K562 (cell line): ENCODE measurements around the gene PLEKHA6. TPM values are rescaled to one million over a fixed set of nuclear protein-coding genes. Genes with fewer than 3 reads are reported as not detected.

Experiments
- ATAC-seq: fragments of 200-7000 bp; cut with Tn5 transposase; 3 replicates; pipeline ENCODE4 v1.9.1; 2020; ENCODE audit warnings: moderate library complexity
- BruUV-seq: library from RNA; stranded (reverse); fragments of 400-500 nt; replicated peaks from 2 replicates; lab custom pipeline; 2021; lab: Mats Ljungman, UMichigan
- CTCF ChIA-PET: fragments of 300-600 bp; formaldehyde crosslinking; extraction: SDS; loops from one replicate; lab custom pipeline; 2021; ENCODE audit warnings: low intra/inter-chr PET ratio; lab: Yijun Ruan, JAX
- POLR2A ChIA-PET: fragments of 300-600, 350-650 bp; sonication (Branson Sonifier 250); formaldehyde crosslinking; extraction: SDS; loops from one replicate; lab custom pipeline; 2021; ENCODE audit warnings: antibody characterized with exemption, inconsistent platforms; lab: Yijun Ruan, JAX
- DNase-seq, 4 experiments: peaks; one replicate each; pipeline versions ENCODE4 v3.0.0 to v3.0.0-alpha.2; 2011 to 2018; ENCODE audit warnings: low spot score in 3 of 4, mixed read lengths in 3 of 4; ENCODE audit errors: extremely low read depth in 1 of 4
- FAIRE-seq: peaks from 2 replicates; lab custom pipeline; 2011; peaks lifted over from hg19 to GRCh38; lab: Jason Lieb, UNC
- H2AFZ ChIP-seq: 2 replicates; pipeline ENCODE4 v1.6.0; 2011; ENCODE audit warnings: low read depth, low read length, control low read depth, inconsistent platforms
- H3K27ac ChIP-seq: fragments of 200-600 bp; 3 replicates; pipeline ENCODE4 v1.8.0; 2011; ENCODE audit warnings: low read depth, mild to moderate bottlenecking, control low read depth, inconsistent platforms, low read length, moderate library complexity, mixed read lengths; ENCODE audit errors: extremely low read depth
- H3K27me3 ChIP-seq, 2 experiments: fragments of 300-600 bp in 1 of 2; 2 replicates in 1 of 2; 3 replicates in 1 of 2; pipeline versions ENCODE4 v1.6.0 to v1.8.0; 2011; ENCODE audit warnings: inconsistent platforms in 2 of 2, low read length in 2 of 2, mild to moderate bottlenecking in 1 of 2, mixed read lengths in 1 of 2, moderate library complexity in 1 of 2; ENCODE audit not compliant: control insufficient read depth in 2 of 2, insufficient read depth in 2 of 2
- H3K36me3 ChIP-seq: fragments of 300-600 bp; 3 replicates; pipeline ENCODE4 v1.8.0; 2011; ENCODE audit warnings: mild to moderate bottlenecking, low read length, inconsistent platforms; ENCODE audit not compliant: control insufficient read depth, insufficient read depth
- H3K4me1 ChIP-seq, 2 experiments: fragments of 200-600 bp in 1 of 2; replicated peaks in 1 of 2; 2 replicates in 1 of 2; 3 replicates in 1 of 2; pipeline versions ENCODE4 v1.5.1 to v1.8.0; 2011; ENCODE audit warnings: inconsistent platforms in 2 of 2, low read length in 2 of 2, mild to moderate bottlenecking in 1 of 2, mixed read lengths in 1 of 2, moderate library complexity in 1 of 2; ENCODE audit not compliant: control insufficient read depth in 2 of 2, insufficient read depth in 2 of 2
- H3K4me2 ChIP-seq: 2 replicates; pipeline ENCODE4 v1.6.1; 2011; ENCODE audit warnings: low read length, control low read depth, inconsistent platforms, mixed read lengths; ENCODE audit not compliant: insufficient read depth
- H3K4me3 ChIP-seq: fragments of 200-600 bp; sonication (generic), shearing (Covaris generic); 2 replicates; pipeline ENCODE4 v1.5.1; 2016; ENCODE audit warnings: control low read depth, inconsistent platforms
- H3K79me2 ChIP-seq: fragments of 200-600 bp; 3 replicates; pipeline ENCODE4 v1.8.0; 2011; ENCODE audit warnings: low read length, inconsistent platforms; ENCODE audit not compliant: control insufficient read depth, insufficient read depth
- H3K9ac ChIP-seq, 2 experiments: 2 replicates each; pipeline versions ENCODE4 v1.6.0 to v1.6.1; 2011; ENCODE audit warnings: low read depth in 2 of 2, low read length in 2 of 2, control low read depth in 1 of 2, inconsistent platforms in 1 of 2, mild to moderate bottlenecking in 1 of 2, mixed read lengths in 1 of 2; ENCODE audit not compliant: insufficient read depth in 1 of 2
- H3K9me1 ChIP-seq: one replicate; pipeline ENCODE4 v1.6.0; 2011; ENCODE audit warnings: inconsistent platforms, mild to moderate bottlenecking, low read length, moderate library complexity; ENCODE audit not compliant: control insufficient read depth, insufficient read depth
- H3K9me3 ChIP-seq: replicated peaks from 2 replicates; pipeline ENCODE4 v1.5.1; 2011; ENCODE audit warnings: low read depth, low read length, inconsistent platforms; ENCODE audit not compliant: control insufficient read depth, insufficient read depth
- H4K20me1 ChIP-seq: replicated peaks from 2 replicates; pipeline ENCODE4 v1.6.1; 2011; ENCODE audit warnings: low read length, inconsistent platforms, mixed read lengths; ENCODE audit not compliant: control insufficient read depth, insufficient read depth
- FOXM1 ChIP-seq, 2 experiments: fragments of 450-650 bp in 1 of 2; sonication (generic) in 1 of 2; formaldehyde crosslinking in 1 of 2; IDR thresholded peaks; 2 replicates each; pipeline versions ENCODE4 v1.6.1 to v1.9.0; 2017 to 2022; ENCODE audit warnings: low read depth in 2 of 2, mild to moderate bottlenecking in 2 of 2, missing genetic modification reagents in 1 of 2, moderate library complexity in 1 of 2
- HCFC1 ChIP-seq: IDR thresholded peaks from 2 replicates; pipeline ENCODE4 v1.6.1; 2012; ENCODE audit warnings: low read depth, low read length, improper control_type of control experiment
- KDM1A ChIP-seq, 2 experiments: fragments of 450-650 bp; IDR thresholded peaks; 2 replicates each; pipeline ENCODE4 v1.6.1; 2016; ENCODE audit warnings: mild to moderate bottlenecking in 2 of 2
- L3MBTL2 ChIP-seq: fragments of 450-650 bp; IDR thresholded peaks from 2 replicates; pipeline ENCODE4 v1.6.1; 2016; ENCODE audit warnings: mild to moderate bottlenecking, moderate library complexity
- NR1H2 ChIP-seq: sonication (generic); formaldehyde crosslinking; IDR thresholded peaks from 2 replicates; pipeline ENCODE4 v1.4.0; 2020; ENCODE audit warnings: mild to moderate bottlenecking, missing genetic modification reagents
- RERE ChIP-seq: sonication (generic); formaldehyde crosslinking; IDR thresholded peaks from 2 replicates; pipeline ENCODE4 v1.8.0; 2023; ENCODE audit warnings: missing genetic modification reagents, mild to moderate bottlenecking, borderline replicate concordance
- SRF ChIP-seq, 2 experiments: fragments of 250-450, 450-650 bp in 1 of 2; sonication (Bioruptor Pico) in 1 of 2; sonication (generic) in 1 of 2; formaldehyde crosslinking; IDR thresholded peaks; 2 replicates each; pipeline versions ENCODE4 v1.5.0 to v1.5.1; 2020 to 2022; ENCODE audit warnings: mild to moderate bottlenecking in 1 of 2, missing genetic modification reagents in 1 of 2
- ZBTB7A ChIP-seq: IDR thresholded peaks from 2 replicates; pipeline ENCODE4 v1.6.1; 2011; ENCODE audit warnings: low read depth, mild to moderate bottlenecking, low read length, moderate library complexity, borderline replicate concordance; ENCODE audit not compliant: control insufficient read depth
- ZNF740 ChIP-seq, 3 experiments: fragments of 200-800 bp in 1 of 3; sonication (Bioruptor generic) in 1 of 3; sonication (generic) in 1 of 3; formaldehyde crosslinking in 1 of 3; IDR thresholded peaks; 2 replicates each; pipeline versions ENCODE4 v1.6.1 to v1.8.0; 2016 to 2022; ENCODE audit warnings: mild to moderate bottlenecking in 2 of 3, missing compliant biosample characterization in 2 of 3, missing genetic modification characterization in 2 of 3, missing genetic modification reagents in 1 of 3
- WGBS: fragments of 100-300 bp; shearing (Covaris generic); methylation state at CpG from one replicate; pipeline ENCODE4 v1.1.6; 2016; ENCODE audit warnings: low coverage, mixed read lengths; ENCODE audit not compliant: insufficient coverage; ENCODE audit errors: missing lambda C conversion rate; 5-methylcytosine and 5-hydroxymethylcytosine counted together
- in situ Hi-C: fragments of 300-500 bp; cut with MboI; formaldehyde crosslinking; loops from 4 replicates; pipeline ENCODE4 v1.15.0; 2018; ENCODE audit warnings: inconsistent platforms, mixed read lengths
- intact Hi-C: fragments of 100-400 bp; cut with micrococcal nuclease; formaldehyde crosslinking; loops from 2 replicates; pipeline ENCODE4 v1.14.2; 2022
- polyA plus RNA-seq, 8 experiments: library from polyadenylated mRNA; depleted of rRNA in 4 of 8; stranded (reverse) in 5 of 8; unstranded in 3 of 8; fragments of >200 nt; fragmentation: Nextera tagmentation in 2 of 8; fragmentation: Illumina TruSeq in 1 of 8; extraction: Ambion mirVana in 2 of 8; extraction: Trizol in 1 of 8; gene quantifications; 2 replicates each; pipeline versions ENCODE4 v1.2.1 to v1.2.3, GENCODE V29; 2011 to 2014; ENCODE audit warnings: inconsistent platforms in 1 of 8, missing spikeins in 1 of 8
- total RNA-seq, 7 experiments: library from RNA; depleted of rRNA in 6 of 7; stranded (reverse); fragments of >200 nt in 6 of 7; fragmentation: Illumina TruSeq in 2 of 7; extraction: Trizol in 2 of 7; gene quantifications; 2 replicates each; pipeline versions ENCODE4 v1.2.1 to v1.2.3, GENCODE V29; 2011 to 2021; ENCODE audit warnings: low replicate concordance in 1 of 7

Gene PLEKHA6
- total and polyA plus RNA-seq, 9 of the 15 experiments (the other 6 are each of a cell fraction or from before 2014, with no cell fraction given) = under 0.01 to 0.33 (median 0.01) TPM; not detected in 4

GRCh38 chr1:204362984-204363334, 3.2 kb upstream of the PLEKHA6 start:
- intact Hi-C loops = loop anchor here (1.0 to 10.0 kb wide), 7 partner anchors 58 to 501 kb away; partner anchors contain the start of gene SNRPE
- CTCF ChIA-PET = interaction anchor here (0.5 to 3.4 kb wide), 6 partner anchors 60 to 1043 kb away, joined by 3 to 44 read pairs (median 12); partner anchors contain the start of gene GOLT1A

More at GRCh38 chr1:204362984-204363334, 3.2 kb upstream of the PLEKHA6 start:
- peak overlapping the region; percentile 90 for H3K4me2 ChIP-seq
- peaks cover 13 to 44% of the 10 kb centered on the region in 2 experiments; a peak in 4 of 5 replicates for H3K27me3 ChIP-seq
- in situ Hi-C loops = loop anchor here (5.0 to 10.0 kb wide), 3 partner anchors 151 to 498 kb away; partner anchors contain the start of genes GOLT1A and SNRPE
- no TSS peak for BruUV-seq
- H3K79me2 ChIP-seq = no peaks in the 10 kb centered on the region
- H3K9me1 ChIP-seq = no peaks in the 10 kb centered on the region
- 0 out of 4 replicates have a peak, but pooled peaks of 1 of the 2 experiments have one; percentile 6 for TF ChIP-seq SRF (CRISPR knock-in tag; IDR thresholded peaks at IDR 0.05)
- 0 out of 2 replicates have a peak, but pooled peaks have one; percentile 27 for TF ChIP-seq RERE (CRISPR knock-in tag)
- TF ChIP-seq HCFC1 = no peak
- TF ChIP-seq NR1H2 (CRISPR knock-in tag) = 0 out of 2 replicates have a peak, but pooled peaks have one; percentile 19
- TF ChIP-seq L3MBTL2 = no peak
- no peak for TF ChIP-seq KDM1A (IDR thresholded peaks at IDR 0.05)
- peak; percentile 17; the same call in 1 of the 2 replicates for TF ChIP-seq ZNF740 (CRISPR knock-in tag; IDR thresholded peaks at IDR 0.05)
- no peak for TF ChIP-seq ZNF740 (tag; IDR thresholded peaks at IDR 0.05)
- TF ChIP-seq FOXM1 (IDR thresholded peaks at IDR 0.05; ENCODE audit: low read depth) = no peak
- 0 out of 2 replicates have a peak, but pooled peaks have one; percentile 47 for TF ChIP-seq FOXM1 (CRISPR knock-in tag; IDR thresholded peaks at IDR 0.05; ENCODE audit: low read depth)
- peak; percentile 36; the same call in 1 of the 2 replicates for TF ChIP-seq ZBTB7A
- TF ChIP-seq, all 486 proteins: peak for 6
- peak overlapping the region; percentile 96 for H2AFZ ChIP-seq
- no peaks in the 10 kb centered on the region for H3K9me3 ChIP-seq
- peak overlapping the region; percentile 31; the same call in 2 of the 3 replicates for H3K27ac ChIP-seq
- H3K4me1 ChIP-seq = peaks cover 24 to 34% of the 10 kb centered on the region in 2 experiments
- ATAC-seq = no peak; the same call in 2 of the 3 replicates
- H3K9ac ChIP-seq = peak overlapping the region; percentile 50 to 87; a peak in 3 of 4 replicates
- 57% methylated on average over 11 of the region's 11 CpGs for WGBS
- FAIRE-seq = no peak
- H3K4me3 ChIP-seq = peak overlapping the region; percentile 30; the same call in 1 of the 2 replicates
- H3K36me3 ChIP-seq = no peaks in the 10 kb centered on the region
- no peak for DNase-seq
- POLR2A ChIA-PET = interaction anchor here (0.7 to 2.6 kb wide), 7 partner anchors 9 to 200 kb away, joined by 3 to 8 read pairs (median 4); no protein-coding TSS in a partner anchor
- H4K20me1 ChIP-seq = no peaks in the 10 kb centered on the region
